HG03175 (cell line): ENCODE data around the gene PSTPIP2.

Source experiments
- ATAC-seq: cut with Tn5 transposase; IDR thresholded peaks from one replicate; pipeline ENCODE4 v1.9.1; 2021; ENCODE audit warnings: mild to moderate bottlenecking, moderate library complexity; ENCODE audit not compliant: unreplicated experiment

Gene PSTPIP2

GRCh38 chr18:45940724-45941123 is 131.3 kb downstream of the PSTPIP2 start:
- peak; percentile 43 for ATAC-seq

GRCh38 chr18:45939236-45939635 is 132.8 kb downstream of the PSTPIP2 start:
- no peak for ATAC-seq

- ATAC-seq: no peak
Measured at GRCh38 chr18:45938488-45938935, 133.5 kb downstream of the PSTPIP2 start.

- ATAC-seq: no peak
Measured at GRCh38 chr18:45935591-45936335, 136.3 kb downstream of the PSTPIP2 start.
